Measurements from ENCODE around the gene NALCN. TPM values are rescaled to one million over a fixed set of nuclear protein-coding genes. Genes with fewer than 3 reads are reported as not detected.

NALCN gene
- total and polyA plus RNA-seq, 10 of the 15 experiments (the other 5 are each of a cell fraction or from before 2014, with no cell fraction given), result under 0.01 TPM; not detected in 9

DNA sequence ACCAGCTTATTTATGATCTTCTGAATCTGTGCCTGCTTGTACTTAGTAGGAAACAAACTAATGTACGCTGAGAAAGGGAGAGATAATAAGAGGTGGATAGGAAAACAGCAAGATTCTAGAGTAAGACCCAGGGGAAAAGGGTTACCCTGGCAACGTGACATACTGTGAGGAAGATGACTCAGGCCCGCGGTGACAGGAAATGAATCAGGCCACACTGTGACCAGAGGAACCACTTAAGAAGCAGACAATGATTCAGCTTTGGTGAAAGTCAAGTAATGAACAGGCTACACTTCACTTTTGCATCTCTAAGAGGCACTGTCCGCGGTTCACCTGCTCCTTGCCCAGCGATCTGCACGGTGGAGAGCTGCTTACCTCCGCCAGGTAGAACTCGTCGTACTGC, 158.2 kb downstream of the NALCN start (continued):
- TF ChIP-seq, protein P1, sequence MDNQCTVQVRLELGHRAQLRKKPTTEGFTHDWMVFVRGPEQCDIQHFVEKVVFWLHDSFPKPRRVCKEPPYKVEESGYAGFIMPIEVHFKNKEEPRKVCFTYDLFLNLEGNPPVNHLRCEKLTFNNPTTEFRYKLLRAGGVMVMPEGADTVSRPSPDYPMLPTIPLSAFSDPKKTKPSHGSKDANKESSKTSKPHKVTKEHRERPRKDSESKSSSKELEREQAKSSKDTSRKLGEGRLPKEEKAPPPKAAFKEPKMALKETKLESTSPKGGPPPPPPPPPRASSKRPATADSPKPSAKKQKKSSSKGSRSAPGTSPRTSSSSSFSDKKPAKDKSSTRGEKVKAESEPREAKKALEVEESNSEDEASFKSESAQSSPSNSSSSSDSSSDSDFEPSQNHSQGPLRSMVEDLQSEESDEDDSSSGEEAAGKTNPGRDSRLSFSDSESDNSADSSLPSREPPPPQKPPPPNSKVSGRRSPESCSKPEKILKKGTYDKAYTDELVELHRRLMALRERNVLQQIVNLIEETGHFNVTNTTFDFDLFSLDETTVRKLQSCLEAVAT (IDR thresholded peaks at IDR 0.05), result peak; percentile 66; the same call in 1 of the 2 replicates
- TF ChIP-seq HSF1 (IDR thresholded peaks at IDR 0.05; ENCODE audit: low read depth, low read length), result no peak
- TF ChIP-seq HCFC1 (IDR thresholded peaks at IDR 0.05; ENCODE audit: low read length), result no peak
- TF ChIP-seq RUNX3 (IDR thresholded peaks at IDR 0.05; ENCODE audit: low read length), result peak; percentile 83
- no peak for TF ChIP-seq WRNIP1 (IDR thresholded peaks at IDR 0.05; ENCODE audit: borderline replicate concordance, low read depth, low read length)
- peak; percentile 64; the same call in 1 of the 2 replicates for TF ChIP-seq DPF2 (IDR thresholded peaks at IDR 0.05)
- TF ChIP-seq BRCA1 (IDR thresholded peaks at IDR 0.05; ENCODE audit: low read depth, low read length), result no peak
- TF ChIP-seq, protein P2, sequence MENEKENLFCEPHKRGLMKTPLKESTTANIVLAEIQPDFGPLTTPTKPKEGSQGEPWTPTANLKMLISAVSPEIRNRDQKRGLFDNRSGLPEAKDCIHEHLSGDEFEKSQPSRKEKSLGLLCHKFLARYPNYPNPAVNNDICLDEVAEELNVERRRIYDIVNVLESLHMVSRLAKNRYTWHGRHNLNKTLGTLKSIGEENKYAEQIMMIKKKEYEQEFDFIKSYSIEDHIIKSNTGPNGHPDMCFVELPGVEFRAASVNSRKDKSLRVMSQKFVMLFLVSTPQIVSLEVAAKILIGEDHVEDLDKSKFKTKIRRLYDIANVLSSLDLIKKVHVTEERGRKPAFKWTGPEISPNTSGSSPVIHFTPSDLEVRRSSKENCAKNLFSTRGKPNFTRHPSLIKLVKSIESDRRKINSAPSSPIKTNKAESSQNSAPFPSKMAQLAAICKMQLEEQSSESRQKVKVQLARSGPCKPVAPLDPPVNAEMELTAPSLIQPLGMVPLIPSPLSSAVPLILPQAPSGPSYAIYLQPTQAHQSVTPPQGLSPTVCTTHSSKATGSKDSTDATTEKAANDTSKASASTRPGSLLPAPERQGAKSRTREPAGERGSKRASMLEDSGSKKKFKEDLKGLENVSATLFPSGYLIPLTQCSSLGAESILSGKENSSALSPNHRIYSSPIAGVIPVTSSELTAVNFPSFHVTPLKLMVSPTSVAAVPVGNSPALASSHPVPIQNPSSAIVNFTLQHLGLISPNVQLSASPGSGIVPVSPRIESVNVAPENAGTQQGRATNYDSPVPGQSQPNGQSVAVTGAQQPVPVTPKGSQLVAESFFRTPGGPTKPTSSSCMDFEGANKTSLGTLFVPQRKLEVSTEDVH (IDR thresholded peaks at IDR 0.05; ENCODE audit: low read depth, partially characterized antibody), result no peak
- TF ChIP-seq SUZ12 (IDR thresholded peaks at IDR 0.05; ENCODE audit: unreplicated experiment), result no peak
- TF ChIP-seq, protein P3, sequence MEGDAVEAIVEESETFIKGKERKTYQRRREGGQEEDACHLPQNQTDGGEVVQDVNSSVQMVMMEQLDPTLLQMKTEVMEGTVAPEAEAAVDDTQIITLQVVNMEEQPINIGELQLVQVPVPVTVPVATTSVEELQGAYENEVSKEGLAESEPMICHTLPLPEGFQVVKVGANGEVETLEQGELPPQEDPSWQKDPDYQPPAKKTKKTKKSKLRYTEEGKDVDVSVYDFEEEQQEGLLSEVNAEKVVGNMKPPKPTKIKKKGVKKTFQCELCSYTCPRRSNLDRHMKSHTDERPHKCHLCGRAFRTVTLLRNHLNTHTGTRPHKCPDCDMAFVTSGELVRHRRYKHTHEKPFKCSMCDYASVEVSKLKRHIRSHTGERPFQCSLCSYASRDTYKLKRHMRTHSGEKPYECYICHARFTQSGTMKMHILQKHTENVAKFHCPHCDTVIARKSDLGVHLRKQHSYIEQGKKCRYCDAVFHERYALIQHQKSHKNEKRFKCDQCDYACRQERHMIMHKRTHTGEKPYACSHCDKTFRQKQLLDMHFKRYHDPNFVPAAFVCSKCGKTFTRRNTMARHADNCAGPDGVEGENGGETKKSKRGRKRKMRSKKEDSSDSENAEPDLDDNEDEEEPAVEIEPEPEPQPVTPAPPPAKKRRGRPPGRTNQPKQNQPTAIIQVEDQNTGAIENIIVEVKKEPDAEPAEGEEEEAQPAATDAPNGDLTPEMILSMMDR (IDR thresholded peaks at IDR 0.05 in 2 of 3, conservative IDR thresholded peaks at IDR 0.05 in 1 of 3; ENCODE audit: control insufficient read depth in 2 of 3, extremely low read depth in 1 of 3, insufficient read depth in 1 of 3, low read depth in 3 of 3, low read length in 3 of 3), result peak in 1 of 3 experiments; percentile 14; a peak in 1 of 6 replicates
- no peak for TF ChIP-seq RB1 (IDR thresholded peaks at IDR 0.05; ENCODE audit: borderline replicate concordance)
- peak in 1 of 2 experiments; percentile 46; a peak in 1 of 4 replicates for TF ChIP-seq BHLHE40 (IDR thresholded peaks at IDR 0.05; ENCODE audit: borderline replicate concordance in 1 of 2, low read depth in 2 of 2, low read length in 1 of 2)
- no peak for TF ChIP-seq NR2C2 (IDR thresholded peaks at IDR 0.05; ENCODE audit: borderline replicate concordance, control insufficient read depth, insufficient read length, low read depth)
- TF ChIP-seq RELA (IDR thresholded peaks at IDR 0.05; ENCODE audit: borderline replicate concordance, partially characterized antibody), result no peak
- peak; percentile 38; the same call in 1 of the 2 replicates for TF ChIP-seq JUND (IDR thresholded peaks at IDR 0.05; ENCODE audit: low read depth, low read length)
- TF ChIP-seq ZBTB40 (IDR thresholded peaks at IDR 0.05; ENCODE audit: borderline replicate concordance), result no peak; the same call in 1 of the 2 replicates
